ENCODE measurements around the gene PANK1. TPM values are rescaled to one million over a fixed set of nuclear protein-coding genes. Genes with fewer than 3 reads are reported as not detected.
A peak's percentile ranks its signal among the peaks of the same experiment; 100 is the strongest.

The PANK1 gene
- total and polyA plus RNA-seq, 2 donors from 2014 or later, result 5.4 to 31.3 TPM

GRCh38 chr10:89646889-89647657 lies 2.0 kb upstream of the PANK1 start:
- no peaks in the 10 kb centered on the region for H3K27me3 ChIP-seq (ENCODE audit: control insufficient read depth, insufficient read depth, low read length)
- H3K4me1 ChIP-seq (ENCODE audit: control insufficient read depth in 2 of 3, insufficient read depth in 2 of 3, low read depth in 1 of 3, low read length in 3 of 3), result peaks cover 8 to 17% (median 9%) of the 10 kb centered on the region in 3 donors
- H3K36me3 ChIP-seq (ENCODE audit: control insufficient read depth in 2 of 3, insufficient read depth in 3 of 3, low read length in 3 of 3), result no peaks in the 10 kb centered on the region
- intact Hi-C loops (cut with DNase I), result no loop called here
- H3K9me3 ChIP-seq (ENCODE audit: control insufficient read depth in 2 of 3, insufficient read depth in 1 of 3, low read length in 3 of 3), result no peaks in the 10 kb centered on the region
- no peak for TF ChIP-seq CTCF (IDR thresholded peaks at IDR 0.05; ENCODE audit: borderline replicate concordance, extremely low read depth, insufficient read depth)
- FAIRE-seq (no peak), DNase-seq (peak in 2 of 5 donors; percentile 59 to 78)
- peak overlapping the region in 1 of 3 donors; percentile 52 for H3K9ac ChIP-seq (ENCODE audit: low read length in 3 of 3)
- H3K4me3 ChIP-seq (ENCODE audit: low read length in 3 of 3), result no peak overlapping the region
- peak overlapping the region; percentile 93 to 98 for H3K27ac ChIP-seq (ENCODE audit: low read depth in 2 of 2, low read length in 2 of 2)

GRCh38 chr10:89645742-89646172 lies 715 bp upstream of the PANK1 start:
- peak overlapping the region; percentile 44 to 89 (median 56) for H3K9ac ChIP-seq (ENCODE audit: low read length in 3 of 3)
- H3K4me1 ChIP-seq (ENCODE audit: control insufficient read depth in 2 of 3, insufficient read depth in 2 of 3, low read depth in 1 of 3, low read length in 3 of 3), result peaks cover 8 to 17% (median 9%) of the 10 kb centered on the region in 3 donors
- H3K9me3 ChIP-seq (ENCODE audit: control insufficient read depth in 2 of 3, insufficient read depth in 1 of 3, low read length in 3 of 3), result no peaks in the 10 kb centered on the region
- peak overlapping the region; percentile 64 to 89 (median 78) for H3K4me3 ChIP-seq (ENCODE audit: low read length in 3 of 3)
- H3K27ac ChIP-seq (ENCODE audit: low read depth in 2 of 2, low read length in 2 of 2), result peak overlapping the region; percentile 93 to 98
- no peaks in the 10 kb centered on the region for H3K27me3 ChIP-seq (ENCODE audit: control insufficient read depth, insufficient read depth, low read length)
- no peaks in the 10 kb centered on the region for H3K36me3 ChIP-seq (ENCODE audit: control insufficient read depth in 2 of 3, insufficient read depth in 3 of 3, low read length in 3 of 3)
- intact Hi-C loops (cut with DNase I), result no loop called here
- TF ChIP-seq CTCF (IDR thresholded peaks at IDR 0.05; ENCODE audit: borderline replicate concordance, extremely low read depth, insufficient read depth), result no peak
- DNase-seq, result peak in 3 of 5 donors; percentile 34 to 68 (median 56)
- no peak for FAIRE-seq

GRCh38 chr10:89644691-89644966 lies 413 bp downstream of the PANK1 start:
- H3K9ac ChIP-seq (ENCODE audit: low read length in 3 of 3), result peak overlapping the region in 2 of 3 donors; percentile 8 to 94
- peak overlapping the region; percentile 93 to 98 for H3K27ac ChIP-seq (ENCODE audit: low read depth in 2 of 2, low read length in 2 of 2)
- intact Hi-C loops (cut with DNase I), result no loop called here
- H3K4me3 ChIP-seq (ENCODE audit: low read length in 3 of 3), result peak overlapping the region; percentile 83 to 89 (median 87)
- no peaks in the 10 kb centered on the region for H3K9me3 ChIP-seq (ENCODE audit: control insufficient read depth in 2 of 3, insufficient read depth in 1 of 3, low read length in 3 of 3)
- peaks cover 8 to 17% (median 9%) of the 10 kb centered on the region in 3 donors for H3K4me1 ChIP-seq (ENCODE audit: control insufficient read depth in 2 of 3, insufficient read depth in 2 of 3, low read depth in 1 of 3, low read length in 3 of 3)
- DNase-seq (peak in 1 of 5 donors; percentile 80), FAIRE-seq (no peak)
- TF ChIP-seq CTCF (IDR thresholded peaks at IDR 0.05; ENCODE audit: borderline replicate concordance, extremely low read depth, insufficient read depth), result no peak
- no peaks in the 10 kb centered on the region for H3K27me3 ChIP-seq (ENCODE audit: control insufficient read depth, insufficient read depth, low read length)
- no peaks in the 10 kb centered on the region for H3K36me3 ChIP-seq (ENCODE audit: control insufficient read depth in 2 of 3, insufficient read depth in 3 of 3, low read length in 3 of 3)

All from kidney (tissue), 14 donors.